Large intestine (tissue), 3 donors: ENCODE results near the gene IDH3A. TPM values are rescaled to one million over a fixed set of nuclear protein-coding genes. Genes with fewer than 3 reads are reported as not detected.

Experiments used
- DNase-seq, 2 donors: peaks; one replicate each; pipeline versions ENCODE4 v3.0.0 to v3.0.0-alpha.2; 2013
- H3K27ac ChIP-seq: one replicate; pipeline ENCODE4 v1.5.1; 2013; ENCODE audit warnings: low read length
- H3K27me3 ChIP-seq: 2 replicates; pipeline ENCODE4 v1.6.1; 2013; ENCODE audit warnings: low read length; ENCODE audit not compliant: control insufficient read depth, insufficient read depth
- H3K36me3 ChIP-seq: 2 replicates; pipeline ENCODE4 v1.6.1; 2013; ENCODE audit warnings: low read length; ENCODE audit not compliant: control insufficient read depth, insufficient read depth
- H3K4me1 ChIP-seq: one replicate; pipeline ENCODE4 v1.6.1; 2013; ENCODE audit warnings: low read length; ENCODE audit not compliant: control insufficient read depth, insufficient read depth
- H3K4me3 ChIP-seq: one replicate; pipeline ENCODE4 v1.5.1; 2013; ENCODE audit warnings: low read length
- H3K9me3 ChIP-seq: one replicate; pipeline ENCODE4 v1.6.1; 2013; ENCODE audit warnings: mild to moderate bottlenecking, low read depth, low read length, moderate library complexity; ENCODE audit not compliant: control insufficient read depth
- WGBS: methylation state at CpG from one replicate; pipeline ENCODE4 v1.1.5; 2013; ENCODE audit warnings: low lambda C conversion rate; ENCODE audit not compliant: insufficient coverage; 5-methylcytosine and 5-hydroxymethylcytosine counted together
- polyA plus RNA-seq: library from polyadenylated mRNA; unstranded; fragments of 120-200 nt; gene quantifications from one replicate; pipeline ENCODE4 v1.2.1, GENCODE V29; 2013

Gene IDH3A
- polyA plus RNA-seq, 1 donor, result 113 TPM

DNA sequence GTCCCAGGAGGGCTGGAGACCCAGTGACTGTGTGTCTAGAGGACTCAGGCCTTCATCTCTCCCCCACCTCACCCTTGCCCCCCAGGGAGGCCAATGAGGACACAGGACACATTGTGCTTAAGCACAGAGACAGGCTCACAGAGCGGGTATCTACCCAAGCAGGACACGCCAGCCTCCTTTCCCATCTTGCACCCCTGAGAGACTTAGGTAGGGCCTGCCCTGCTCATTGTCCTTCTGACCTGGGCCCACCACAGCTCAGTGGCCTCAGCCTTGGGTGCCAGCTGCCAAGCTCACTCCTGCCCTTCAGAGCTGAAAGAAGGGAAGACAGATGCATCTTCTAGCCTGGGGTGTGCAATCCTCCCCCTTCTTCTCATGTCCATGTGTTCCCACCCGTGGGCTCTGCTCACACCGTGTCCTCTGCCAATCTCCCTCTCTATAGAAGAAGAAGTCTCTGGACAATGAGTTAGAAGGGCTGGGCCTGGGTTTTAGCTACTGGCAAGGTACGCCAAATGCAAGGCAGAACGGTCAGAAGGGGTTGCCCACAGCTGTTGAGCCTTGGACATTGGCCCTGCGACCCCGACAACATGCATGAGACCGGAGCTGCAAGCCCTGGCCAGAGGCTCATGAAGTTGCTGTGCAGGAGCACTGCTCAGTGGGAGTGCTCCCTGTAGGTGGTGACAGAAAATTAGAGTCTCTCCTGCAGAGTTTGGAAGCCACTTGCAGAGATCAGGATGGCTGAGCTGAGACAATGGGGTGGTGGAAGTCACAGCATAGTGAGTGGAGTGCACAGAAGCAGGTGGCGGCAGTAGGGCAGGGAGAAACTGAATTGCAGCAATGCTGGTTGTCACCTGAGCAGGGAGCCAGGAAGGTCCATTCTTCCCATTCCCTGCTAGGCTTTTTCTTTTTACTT, 52.4 kb downstream of the IDH3A start:
- no peak for DNase-seq
- no peak overlapping the region for H3K27ac ChIP-seq
- H3K9me3 ChIP-seq, result no peaks in the 10 kb centered on the region
- 100% methylated on average over 1 of the region's 10 CpGs for WGBS
- H3K27me3 ChIP-seq, result no peaks in the 10 kb centered on the region
- no peaks in the 10 kb centered on the region for H3K36me3 ChIP-seq
- H3K4me3 ChIP-seq, result no peak overlapping the region
- peaks cover 4% of the 10 kb centered on the region for H3K4me1 ChIP-seq

- Histone ChIP-seq H3K36me3 (no peaks in the 10 kb centered on the region), H3K27me3 (no peaks in the 10 kb centered on the region), H3K27ac (no peak overlapping the region), H3K4me1 (peaks cover 4% of the 10 kb centered on the region), H3K4me3 (no peak overlapping the region), H3K9me3 (no peaks in the 10 kb centered on the region)
- WGBS, result no CpG with 5 or more reads among the region's 14 CpGs
- peak in 1 of 2 donors; percentile 29 for DNase-seq
Measured at GRCh38 chr15:78203346-78204225, 54.4 kb downstream of the IDH3A start.

- no peaks in the 10 kb centered on the region for H3K36me3 ChIP-seq
- no peaks in the 10 kb centered on the region for H3K9me3 ChIP-seq
- H3K4me3 ChIP-seq, result no peak overlapping the region
- no peak overlapping the region for H3K27ac ChIP-seq
- no peak for DNase-seq
- H3K4me1 ChIP-seq, result peaks cover 4% of the 10 kb centered on the region
- H3K27me3 ChIP-seq, result no peaks in the 10 kb centered on the region
- WGBS, result no CpG with 5 or more reads among the region's 17 CpGs
Measured at GRCh38 chr15:78204351-78205309, 55.5 kb downstream of the IDH3A start.

DNA sequence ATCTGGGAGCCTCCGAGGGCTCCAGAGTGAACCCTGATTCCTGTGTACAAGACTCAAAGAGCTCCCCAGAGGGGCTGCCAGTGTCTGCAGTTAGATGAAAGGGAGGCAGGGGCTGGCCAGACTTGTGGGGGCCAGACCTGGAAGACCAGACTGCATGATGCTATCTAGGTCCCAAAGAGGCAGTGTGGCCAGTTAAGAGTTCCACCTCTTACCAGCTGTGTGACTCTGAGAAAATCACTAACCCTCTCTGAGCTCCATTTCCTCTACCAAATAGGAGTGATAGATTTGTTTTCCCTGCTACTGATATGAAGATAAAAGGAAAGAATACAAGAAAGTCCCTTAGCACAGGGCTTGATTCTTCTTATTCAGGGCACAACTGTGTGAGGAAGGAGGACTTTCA, 56.2 kb downstream of the IDH3A start:
- no peak for DNase-seq
- H3K27ac ChIP-seq, result no peak overlapping the region
- no CpG with 5 or more reads among the region's 1 CpG for whole genome bisulfite sequencing
- H3K4me3 ChIP-seq, result no peak overlapping the region
- peaks cover 4% of the 10 kb centered on the region for H3K4me1 ChIP-seq
- H3K36me3 ChIP-seq, result no peaks in the 10 kb centered on the region
- no peaks in the 10 kb centered on the region for H3K9me3 ChIP-seq
- no peaks in the 10 kb centered on the region for H3K27me3 ChIP-seq

DNA sequence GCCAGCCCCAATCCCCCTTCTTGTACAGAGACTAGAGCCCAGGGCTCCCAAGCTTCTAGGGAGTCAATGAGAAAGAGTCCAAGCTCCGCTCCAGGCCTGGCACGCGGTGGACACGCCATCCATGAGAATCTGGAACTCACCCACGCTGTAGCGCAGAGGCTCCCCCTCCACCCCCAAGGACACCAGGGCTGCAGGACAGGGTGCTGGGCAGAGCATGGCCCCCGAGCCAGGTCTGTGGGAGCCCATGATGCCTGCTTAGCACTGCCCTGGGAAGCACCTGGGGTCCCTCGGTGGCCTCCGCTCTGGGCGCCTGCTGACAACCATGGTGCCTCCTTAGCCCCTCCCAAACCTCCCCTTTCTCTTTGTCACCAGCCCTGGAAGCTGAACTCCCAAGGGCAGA, 56.7 kb downstream of the IDH3A start:
- DNase-seq, result no peak
- WGBS, result no CpG with 5 or more reads among the region's 10 CpGs
- H3K4me1 ChIP-seq, result peaks cover 4% of the 10 kb centered on the region
- no peaks in the 10 kb centered on the region for H3K9me3 ChIP-seq
- no peaks in the 10 kb centered on the region for H3K27me3 ChIP-seq
- no peaks in the 10 kb centered on the region for H3K36me3 ChIP-seq
- H3K4me3 ChIP-seq, result no peak overlapping the region
- no peak overlapping the region for H3K27ac ChIP-seq

- H3K4me3 ChIP-seq, result no peak overlapping the region
- DNase-seq, result no peak
- H3K9me3 ChIP-seq, result no peaks in the 10 kb centered on the region
- H3K27ac ChIP-seq, result no peak overlapping the region
- no peaks in the 10 kb centered on the region for H3K36me3 ChIP-seq
- no peaks in the 10 kb centered on the region for H3K27me3 ChIP-seq
- WGBS, result no CpG with 5 or more reads among the region's 12 CpGs
- peaks cover 4% of the 10 kb centered on the region for H3K4me1 ChIP-seq
Measured at GRCh38 chr15:78206326-78207109, 57.4 kb downstream of the IDH3A start.

GRCh38 chr15:78207110-78207458, 57.9 kb downstream of the IDH3A start:
- no peak overlapping the region for H3K27ac ChIP-seq
- H3K36me3 ChIP-seq, result no peaks in the 10 kb centered on the region
- no peak overlapping the region for H3K4me3 ChIP-seq
- H3K27me3 ChIP-seq, result no peaks in the 10 kb centered on the region
- DNase-seq, result no peak
- peaks cover 6% of the 10 kb centered on the region for H3K4me1 ChIP-seq
- WGBS, result no CpG with 5 or more reads among the region's 5 CpGs
- no peaks in the 10 kb centered on the region for H3K9me3 ChIP-seq

GRCh38 chr15:78207641-78208340, 58.6 kb downstream of the IDH3A start:
- no peak overlapping the region for H3K4me3 ChIP-seq
- no peak overlapping the region for H3K27ac ChIP-seq
- H3K4me1 ChIP-seq, result peaks cover 12% of the 10 kb centered on the region
- H3K27me3 ChIP-seq, result no peaks in the 10 kb centered on the region
- no peak for DNase-seq
- no CpG with 5 or more reads among the region's 8 CpGs for WGBS
- no peaks in the 10 kb centered on the region for H3K9me3 ChIP-seq
- H3K36me3 ChIP-seq, result no peaks in the 10 kb centered on the region

DNA sequence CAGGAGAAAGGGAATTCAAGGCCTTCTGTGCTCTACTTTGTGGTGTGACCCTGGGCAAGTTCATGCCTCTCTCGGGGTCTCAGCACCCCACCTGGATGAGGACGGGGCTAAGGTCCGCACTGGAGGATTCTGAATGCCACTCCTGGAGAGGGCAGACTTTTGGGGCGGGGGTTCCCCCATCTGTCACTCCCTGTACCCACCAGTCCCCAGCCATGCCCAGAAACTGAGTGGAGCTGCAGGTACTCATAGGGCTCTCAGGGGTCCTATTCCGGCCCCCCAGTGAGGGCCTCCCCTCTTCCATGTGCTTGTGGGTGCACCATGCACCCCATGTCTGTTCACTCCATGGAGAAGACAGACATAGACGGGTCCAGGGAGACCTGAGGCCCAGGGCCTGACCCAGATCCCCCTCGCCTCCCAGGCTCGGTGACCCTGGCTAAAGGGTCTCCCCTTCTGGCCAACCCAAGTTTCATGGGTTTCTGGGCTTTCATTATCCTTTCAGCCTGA, 59.2 kb downstream of the IDH3A start:
- Histone ChIP-seq H3K4me1 (peaks cover 16% of the 10 kb centered on the region), H3K27me3 (no peaks in the 10 kb centered on the region), H3K36me3 (no peaks in the 10 kb centered on the region), H3K9me3 (no peaks in the 10 kb centered on the region), H3K4me3 (no peak overlapping the region), H3K27ac (no peak overlapping the region)
- DNase-seq, result no peak
- no CpG with 5 or more reads among the region's 8 CpGs for WGBS
